Measurements from ENCODE around the gene BHLHE41.

Gene BHLHE41

GRCh38 chr12:26092346-26093105, 32.3 kb downstream of the BHLHE41 start:
- Histone ChIP-seq H3K27ac (no peak overlapping the region), H3K9me3 (no peaks in the 10 kb centered on the region)

GRCh38 chr12:26091822-26092221, 33.0 kb downstream of the BHLHE41 start:
- no peak for TF ChIP-seq CTCF (IDR thresholded peaks at IDR 0.05)

More at GRCh38 chr12:26092346-26093105, 32.3 kb downstream of the BHLHE41 start:
- Histone ChIP-seq H3K27me3 (no peaks in the 10 kb centered on the region), H3K36me3 (no peaks in the 10 kb centered on the region), H3K4me3 (ENCODE audit: low read depth in 1 of 2, low read length in 1 of 2) (no peak overlapping the region), H3K4me1 (ENCODE audit: control insufficient read depth in 1 of 2, insufficient read depth in 1 of 2, low read depth in 1 of 2, low read length in 1 of 2) (no peaks in the 10 kb centered on the region)
- TF ChIP-seq CTCF (IDR thresholded peaks at IDR 0.05): no peak

GRCh38 chr12:26090836-26091510, 33.9 kb downstream of the BHLHE41 start:
- Histone ChIP-seq H3K27me3 (no peaks in the 10 kb centered on the region), H3K4me3 (ENCODE audit: low read depth in 1 of 2, low read length in 1 of 2) (no peak overlapping the region)
- no peak for TF ChIP-seq CTCF (IDR thresholded peaks at IDR 0.05)

More at GRCh38 chr12:26091822-26092221, 33.0 kb downstream of the BHLHE41 start:
- H3K27me3 ChIP-seq: no peaks in the 10 kb centered on the region
- no peak overlapping the region for H3K4me3 ChIP-seq (ENCODE audit: low read depth in 1 of 2, low read length in 1 of 2)
- no peaks in the 10 kb centered on the region for H3K9me3 ChIP-seq
- no peaks in the 10 kb centered on the region for H3K4me1 ChIP-seq (ENCODE audit: control insufficient read depth in 1 of 2, insufficient read depth in 1 of 2, low read depth in 1 of 2, low read length in 1 of 2)
- H3K36me3 ChIP-seq: no peaks in the 10 kb centered on the region
- no peak overlapping the region for H3K27ac ChIP-seq

GRCh38 chr12:26088998-26089397, 35.8 kb downstream of the BHLHE41 start:
- no peaks in the 10 kb centered on the region for H3K9me3 ChIP-seq
- TF ChIP-seq CTCF (IDR thresholded peaks at IDR 0.05): no peak
- H3K4me1 ChIP-seq (ENCODE audit: control insufficient read depth in 1 of 2, insufficient read depth in 1 of 2, low read depth in 1 of 2, low read length in 1 of 2): no peaks in the 10 kb centered on the region
- no peak overlapping the region for H3K4me3 ChIP-seq (ENCODE audit: low read depth in 1 of 2, low read length in 1 of 2)
- H3K27me3 ChIP-seq: no peaks in the 10 kb centered on the region
- no peak overlapping the region for H3K27ac ChIP-seq
- H3K36me3 ChIP-seq: no peaks in the 10 kb centered on the region

More at GRCh38 chr12:26090836-26091510, 33.9 kb downstream of the BHLHE41 start:
- H3K9me3 ChIP-seq: no peaks in the 10 kb centered on the region
- H3K4me1 ChIP-seq (ENCODE audit: control insufficient read depth in 1 of 2, insufficient read depth in 1 of 2, low read depth in 1 of 2, low read length in 1 of 2): no peaks in the 10 kb centered on the region
- no peaks in the 10 kb centered on the region for H3K36me3 ChIP-seq
- H3K27ac ChIP-seq: no peak overlapping the region

GRCh38 chr12:26086936-26087335, 37.9 kb downstream of the BHLHE41 start:
- Histone ChIP-seq H3K36me3 (no peaks in the 10 kb centered on the region), H3K9me3 (no peaks in the 10 kb centered on the region)
- TF ChIP-seq CTCF (IDR thresholded peaks at IDR 0.05): no peak

More at GRCh38 chr12:26086936-26087335, 37.9 kb downstream of the BHLHE41 start:
- Histone ChIP-seq H3K27ac (no peak overlapping the region), H3K4me3 (ENCODE audit: low read depth in 1 of 2, low read length in 1 of 2) (no peak overlapping the region), H3K27me3 (no peaks in the 10 kb centered on the region), H3K4me1 (ENCODE audit: control insufficient read depth in 1 of 2, insufficient read depth in 1 of 2, low read depth in 1 of 2, low read length in 1 of 2) (no peaks in the 10 kb centered on the region)
